Endothelial cell of umbilical vein (primary cell): ENCODE measurements around the gene PLEKHG4. TPM values are rescaled to one million over a fixed set of nuclear protein-coding genes. Genes with fewer than 3 reads are reported as not detected.

Experiments
- BruUV-seq: library from RNA; stranded (reverse); fragments of 400-500 nt; replicated peaks from 2 replicates; lab custom pipeline; 2021; lab: Mats Ljungman, UMichigan
- CTCF ChIA-PET: fragments of 300-600, 350-600 bp; sonication (Branson Sonifier 250); formaldehyde crosslinking; loops from one replicate; lab custom pipeline; 2021; ENCODE audit warnings: antibody characterized with exemption, inconsistent platforms; lab: Charles Lee
- POLR2A ChIA-PET: fragments of 300-600, 350-600 bp; sonication (Branson Sonifier 250); formaldehyde crosslinking; loops from one replicate; lab custom pipeline; 2021; ENCODE audit warnings: antibody characterized with exemption, inconsistent platforms; lab: Charles Lee
- DNase-seq: peaks from one replicate; pipeline ENCODE4 v3.0.0-alpha.2; 2011; ENCODE audit warnings: low read depth, low spot score
- FAIRE-seq: peaks from 2 replicates; lab custom pipeline; 2011; peaks lifted over from hg19 to GRCh38; lab: Jason Lieb, UNC
- H2AFZ ChIP-seq: 2 replicates; pipeline ENCODE4 v1.6.0; 2012; ENCODE audit warnings: low read depth, low read length, control low read depth, inconsistent platforms
- H3K27ac ChIP-seq: 2 replicates; pipeline ENCODE4 v1.5.1; 2011; ENCODE audit warnings: low read depth, mild to moderate bottlenecking, control low read depth, low read length, moderate library complexity; ENCODE audit not compliant: insufficient read depth
- H3K27me3 ChIP-seq, 2 experiments: 2 replicates each; pipeline versions ENCODE4 v1.6.0 to v1.6.1; 2011; ENCODE audit warnings: low read length in 2 of 2, mixed read lengths in 1 of 2; ENCODE audit not compliant: control insufficient read depth in 2 of 2, insufficient read depth in 2 of 2
- H3K36me3 ChIP-seq, 2 experiments: 2 replicates in 1 of 2; 3 replicates in 1 of 2; pipeline ENCODE4 v1.5.1; 2011; ENCODE audit warnings: low read length in 2 of 2, mild to moderate bottlenecking in 1 of 2, moderate library complexity in 1 of 2; ENCODE audit not compliant: control insufficient read depth in 2 of 2, insufficient read depth in 2 of 2; ENCODE audit errors: extremely low read depth in 1 of 2
- H3K4me1 ChIP-seq: 3 replicates; pipeline ENCODE4 v1.5.1; 2011; ENCODE audit warnings: mild to moderate bottlenecking, low read length; ENCODE audit not compliant: control insufficient read depth, insufficient read depth; ENCODE audit errors: extremely low read depth
- H3K4me2 ChIP-seq: 2 replicates; pipeline ENCODE4 v1.6.1; 2011; ENCODE audit warnings: low read length, control low read depth, mixed read lengths; ENCODE audit not compliant: insufficient read depth
- H3K4me3 ChIP-seq, 3 experiments: fragments of 200-600 bp in 1 of 3; sonication (generic), shearing (Covaris generic) in 1 of 3; replicated peaks in 1 of 3; 2 replicates each; pipeline ENCODE4 v1.5.1; 2011 to 2016; ENCODE audit warnings: control low read depth in 3 of 3, low read length in 3 of 3, mild to moderate bottlenecking in 2 of 3, inconsistent platforms in 1 of 3, low read depth in 1 of 3, moderate library complexity in 1 of 3; ENCODE audit not compliant: insufficient read depth in 1 of 3
- H3K79me2 ChIP-seq: 2 replicates; pipeline ENCODE4 v1.6.0; 2012; ENCODE audit warnings: low read length, inconsistent platforms; ENCODE audit not compliant: control insufficient read depth, insufficient read depth
- H3K9ac ChIP-seq: replicated peaks from 2 replicates; pipeline ENCODE3; 2011; ENCODE audit warnings: low read length, control low read depth; ENCODE audit not compliant: insufficient read depth; ENCODE audit errors: extremely low read depth
- H3K9me1 ChIP-seq: replicated peaks from 3 replicates; pipeline ENCODE4 v1.6.0; 2011; ENCODE audit warnings: mild to moderate bottlenecking, low read length; ENCODE audit not compliant: control insufficient read depth, insufficient read depth; ENCODE audit errors: extremely low read depth
- H3K9me3 ChIP-seq: replicated peaks from 2 replicates; pipeline ENCODE4 v1.5.1; 2012; ENCODE audit warnings: low read length, inconsistent platforms; ENCODE audit not compliant: control insufficient read depth, insufficient read depth
- H4K20me1 ChIP-seq: replicated peaks from 2 replicates; pipeline ENCODE3; 2011; ENCODE audit warnings: mild to moderate bottlenecking, low read length; ENCODE audit not compliant: control insufficient read depth, insufficient read depth; ENCODE audit errors: extremely low read depth
- EZH2 ChIP-seq: IDR thresholded peaks from 2 replicates; pipeline ENCODE4 v1.6.1; 2012; ENCODE audit warnings: borderline replicate concordance, low read depth, mild to moderate bottlenecking, moderate library complexity, low read length, inconsistent platforms; ENCODE audit not compliant: severe bottlenecking
- FOS ChIP-seq: IDR thresholded peaks from 2 replicates; pipeline ENCODE4 v1.6.1; 2011; ENCODE audit warnings: mild to moderate bottlenecking, low read length, moderate library complexity, borderline replicate concordance; ENCODE audit not compliant: insufficient read depth
- GATA2 ChIP-seq: IDR thresholded peaks from 2 replicates; pipeline ENCODE4 v1.7.0; 2011; ENCODE audit warnings: low read depth, mild to moderate bottlenecking, moderate library complexity, mixed read lengths, low read length; ENCODE audit not compliant: insufficient read length, insufficient read depth
- JUN ChIP-seq: IDR thresholded peaks from 2 replicates; pipeline ENCODE4 v1.6.1; 2011; ENCODE audit warnings: borderline replicate concordance, low read depth; ENCODE audit not compliant: insufficient read length, insufficient read depth
- MAX ChIP-seq: IDR thresholded peaks from 2 replicates; pipeline ENCODE4 v1.6.1; 2011; ENCODE audit not compliant: insufficient read depth, insufficient read length
- MYC ChIP-seq: IDR thresholded peaks from one replicate; pipeline ENCODE4 v1.6.1; 2011; ENCODE audit warnings: mild to moderate bottlenecking, low read depth, low read length
- POLR2A ChIP-seq: IDR thresholded peaks from 2 replicates; pipeline ENCODE4 v1.6.1; 2012; ENCODE audit warnings: low read depth, mild to moderate bottlenecking, control low read depth, low read length
- POLR2AphosphoS5 ChIP-seq: IDR thresholded peaks from 2 replicates; pipeline ENCODE4 v1.6.1; 2012; ENCODE audit warnings: low read depth, mild to moderate bottlenecking, control low read depth, low read length, moderate library complexity; ENCODE audit not compliant: insufficient read depth
- dilution Hi-C: fragments of 300-500 bp; cut with MboI; formaldehyde crosslinking; loops from one replicate; pipeline ENCODE4 v1.15.0; 2019; ENCODE audit warnings: low sequenced_read_pairs; ENCODE audit not compliant: extremely low pct_ligation_motif_present
- intact Hi-C: fragments of 100-400 bp; cut with micrococcal nuclease; formaldehyde crosslinking; loops from one replicate; pipeline ENCODE4 v1.10.0; 2022
- polyA plus RNA-seq, 4 experiments: library from polyadenylated mRNA; depleted of rRNA in 3 of 4; stranded (reverse) in 3 of 4; unstranded in 1 of 4; fragments of >200 nt; gene quantifications; 2 replicates each; pipeline versions ENCODE4 v1.2.1 to v1.2.3, GENCODE V29; 2011 to 2012; ENCODE audit warnings: missing spikeins in 1 of 4
- total RNA-seq: library from RNA; stranded (reverse); gene quantifications from 2 replicates; pipeline ENCODE4 v1.2.3, GENCODE V29; 2021
- TF ChIP-seq, protein P1 (sequence below), 2 donors: IDR thresholded peaks; 1 replicate in 1 of 2; 2 replicates in 1 of 2; pipeline ENCODE4 v1.5.1; 2011; ENCODE audit warnings: low read length in 2 of 2, mild to moderate bottlenecking in 2 of 2, moderate library complexity in 2 of 2, control low read depth in 1 of 2, inconsistent platforms in 1 of 2, low read depth in 1 of 2; ENCODE audit not compliant: insufficient read depth in 1 of 2; ENCODE audit errors: extremely low read depth in 1 of 2

Gene PLEKHG4
- total and polyA plus RNA-seq, 2 donors (not counting 3 experiments of a cell fraction or from before 2014, with no cell fraction given) = 26.6 to 34.8 TPM

DNA sequence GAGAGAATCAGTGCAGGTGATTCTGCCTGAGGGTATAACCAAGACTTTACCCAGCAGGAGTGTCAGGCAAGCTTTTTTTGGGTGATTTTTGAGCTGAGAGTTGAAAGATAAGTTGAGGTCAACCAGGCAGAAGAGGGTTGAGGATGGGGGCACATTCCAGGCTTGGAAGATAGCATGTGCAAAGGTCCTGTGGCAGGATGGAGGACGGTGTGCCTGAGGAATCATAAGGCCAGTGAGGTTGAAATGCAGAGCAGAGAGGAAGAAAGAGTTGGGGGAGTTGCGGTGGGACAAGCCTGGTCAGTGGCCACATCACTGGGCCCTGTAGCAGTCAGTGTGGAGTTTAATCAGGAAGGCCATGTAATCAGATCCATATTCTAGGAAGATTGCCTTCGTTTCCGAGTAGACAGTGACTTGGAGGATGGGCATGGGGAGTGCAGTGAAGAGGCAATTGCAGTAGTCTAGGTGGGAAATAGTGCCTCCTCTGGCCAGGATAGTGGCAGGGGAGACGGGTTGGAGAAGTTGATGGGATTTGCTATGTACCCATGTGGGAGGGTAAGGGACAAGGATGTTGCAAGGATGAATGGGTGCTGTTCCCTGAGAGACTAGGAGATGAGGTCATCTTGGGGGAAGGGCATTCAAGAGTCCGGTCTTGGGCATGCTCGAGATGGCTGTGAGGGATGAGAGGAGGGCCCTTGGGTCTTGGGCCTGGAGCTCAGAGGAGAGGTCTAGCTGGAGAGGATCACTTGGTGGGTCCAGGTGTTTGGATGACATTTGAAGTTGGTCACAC, 3.9 kb downstream of the PLEKHG4 start:
- Histone ChIP-seq H3K79me2 (peaks cover 2% of the 10 kb centered on the region), H3K4me2 (no peak overlapping the region), H4K20me1 (no peaks in the 10 kb centered on the region), H3K9me3 (no peaks in the 10 kb centered on the region), H3K9ac (no peak overlapping the region), H2AFZ (no peak overlapping the region), H3K4me1 (peaks cover 6% of the 10 kb centered on the region), H3K27ac (no peak overlapping the region), H3K36me3 (no peaks in the 10 kb centered on the region), H3K4me3 (no peak overlapping the region), H3K27me3 (no peaks in the 10 kb centered on the region), H3K9me1 (no peaks in the 10 kb centered on the region)
- dilution Hi-C loops = no loop called here
- BruUV-seq = no TSS peak
- DNase-seq (no peak), FAIRE-seq (no peak)
- ChIA-PET CTCF (interaction anchor here (0.9 to 2.1 kb wide), 4 partner anchors 18 to 93 kb away, joined by 3 to 10 read pairs (median 6); partner anchors contain the start of genes EXOC3L1 and TMEM208), POLR2A (no interaction called here)
- TF ChIP-seq EZH2 = no peak
- no peak for TF ChIP-seq MYC
- TF ChIP-seq JUN = no peak
- TF ChIP-seq, protein P1, sequence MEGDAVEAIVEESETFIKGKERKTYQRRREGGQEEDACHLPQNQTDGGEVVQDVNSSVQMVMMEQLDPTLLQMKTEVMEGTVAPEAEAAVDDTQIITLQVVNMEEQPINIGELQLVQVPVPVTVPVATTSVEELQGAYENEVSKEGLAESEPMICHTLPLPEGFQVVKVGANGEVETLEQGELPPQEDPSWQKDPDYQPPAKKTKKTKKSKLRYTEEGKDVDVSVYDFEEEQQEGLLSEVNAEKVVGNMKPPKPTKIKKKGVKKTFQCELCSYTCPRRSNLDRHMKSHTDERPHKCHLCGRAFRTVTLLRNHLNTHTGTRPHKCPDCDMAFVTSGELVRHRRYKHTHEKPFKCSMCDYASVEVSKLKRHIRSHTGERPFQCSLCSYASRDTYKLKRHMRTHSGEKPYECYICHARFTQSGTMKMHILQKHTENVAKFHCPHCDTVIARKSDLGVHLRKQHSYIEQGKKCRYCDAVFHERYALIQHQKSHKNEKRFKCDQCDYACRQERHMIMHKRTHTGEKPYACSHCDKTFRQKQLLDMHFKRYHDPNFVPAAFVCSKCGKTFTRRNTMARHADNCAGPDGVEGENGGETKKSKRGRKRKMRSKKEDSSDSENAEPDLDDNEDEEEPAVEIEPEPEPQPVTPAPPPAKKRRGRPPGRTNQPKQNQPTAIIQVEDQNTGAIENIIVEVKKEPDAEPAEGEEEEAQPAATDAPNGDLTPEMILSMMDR (IDR thresholded peaks at IDR 0.05; ENCODE audit: extremely low read depth in 1 of 2, insufficient read depth in 1 of 2, low read depth in 1 of 2, low read length in 2 of 2) = no peak
- no peak for TF ChIP-seq MAX
- no peak for TF ChIP-seq GATA2
- no peak for TF ChIP-seq POLR2A
- no peak for TF ChIP-seq FOS
- TF ChIP-seq POLR2AphosphoS5 = no peak
- intact Hi-C loops = no loop called here
